ENCODE data around the gene YAP1. TPM values are rescaled to one million over a fixed set of nuclear protein-coding genes. Genes with fewer than 3 reads are reported as not detected.

The YAP1 gene
- total RNA-seq, 2 experiments from 2014 or later: not detected

- intact Hi-C loops (cut with micrococcal nuclease; ENCODE audit: unreplicated experiment): no loop called here
These were observed 13.1 kb upstream of the YAP1 start for GRCh38 chr11:102097186-102097585.

GRCh38 chr11:102099755-102100154 lies 10.5 kb upstream of the YAP1 start:
- Histone ChIP-seq H3K4me3 (ENCODE audit: low read depth, low read length, poor library complexity, severe bottlenecking) (no peak overlapping the region), H3K9me3 (ENCODE audit: low read length) (no peaks in the 10 kb centered on the region), H3K4me1 (ENCODE audit: insufficient read depth, low read length, poor library complexity, severe bottlenecking) (no peaks in the 10 kb centered on the region), H3K4me2 (ENCODE audit: low read length) (no peak overlapping the region), H3K79me2 (ENCODE audit: insufficient read depth, low read depth, low read length) (no peaks in the 10 kb centered on the region), H3K27ac (ENCODE audit: low read depth, low read length, poor library complexity, severe bottlenecking) (no peak overlapping the region), H4K20me1 (ENCODE audit: insufficient read depth, low read length) (no peaks in the 10 kb centered on the region), H2AFZ (ENCODE audit: low read length) (no peak overlapping the region), H3K36me3 (ENCODE audit: insufficient read depth, low read length) (no peaks in the 10 kb centered on the region), H3K9me2 (ENCODE audit: insufficient read depth, low read length) (no peaks in the 10 kb centered on the region)
- TF ChIP-seq EZH2phosphoT487 (IDR thresholded peaks at IDR 0.05; ENCODE audit: borderline replicate concordance, low read depth, low read length): no peak
- TF ChIP-seq, protein P1, sequence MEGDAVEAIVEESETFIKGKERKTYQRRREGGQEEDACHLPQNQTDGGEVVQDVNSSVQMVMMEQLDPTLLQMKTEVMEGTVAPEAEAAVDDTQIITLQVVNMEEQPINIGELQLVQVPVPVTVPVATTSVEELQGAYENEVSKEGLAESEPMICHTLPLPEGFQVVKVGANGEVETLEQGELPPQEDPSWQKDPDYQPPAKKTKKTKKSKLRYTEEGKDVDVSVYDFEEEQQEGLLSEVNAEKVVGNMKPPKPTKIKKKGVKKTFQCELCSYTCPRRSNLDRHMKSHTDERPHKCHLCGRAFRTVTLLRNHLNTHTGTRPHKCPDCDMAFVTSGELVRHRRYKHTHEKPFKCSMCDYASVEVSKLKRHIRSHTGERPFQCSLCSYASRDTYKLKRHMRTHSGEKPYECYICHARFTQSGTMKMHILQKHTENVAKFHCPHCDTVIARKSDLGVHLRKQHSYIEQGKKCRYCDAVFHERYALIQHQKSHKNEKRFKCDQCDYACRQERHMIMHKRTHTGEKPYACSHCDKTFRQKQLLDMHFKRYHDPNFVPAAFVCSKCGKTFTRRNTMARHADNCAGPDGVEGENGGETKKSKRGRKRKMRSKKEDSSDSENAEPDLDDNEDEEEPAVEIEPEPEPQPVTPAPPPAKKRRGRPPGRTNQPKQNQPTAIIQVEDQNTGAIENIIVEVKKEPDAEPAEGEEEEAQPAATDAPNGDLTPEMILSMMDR (conservative IDR thresholded peaks at IDR 0.05; ENCODE audit: low read length): no peak
- CTCF ChIA-PET (ENCODE audit: unreplicated experiment): no interaction called here
- BruUV-seq (replicated peaks): no TSS peak
- POLR2A ChIA-PET: interaction anchor here (0.7 kb wide), 1 partner anchor 20 kb away, joined by 3 read pairs; no protein-coding TSS in a partner anchor
- intact Hi-C loops (cut with micrococcal nuclease; ENCODE audit: unreplicated experiment): no loop called here
- DNase-seq (ENCODE audit: low spot score): no peak

More at GRCh38 chr11:102097186-102097585, 13.1 kb upstream of the YAP1 start:
- DNase-seq (ENCODE audit: low spot score): no peak
- no TSS peak for BruUV-seq (replicated peaks)
- no peaks in the 10 kb centered on the region for H3K9me3 ChIP-seq (ENCODE audit: low read length)
- TF ChIP-seq, protein P1 (conservative IDR thresholded peaks at IDR 0.05; ENCODE audit: low read length): no peak
- no peak overlapping the region for H2AFZ ChIP-seq (ENCODE audit: low read length)
- CTCF ChIA-PET (ENCODE audit: unreplicated experiment): no interaction called here
- no peaks in the 10 kb centered on the region for H3K79me2 ChIP-seq (ENCODE audit: insufficient read depth, low read depth, low read length)
- H3K36me3 ChIP-seq (ENCODE audit: insufficient read depth, low read length): no peaks in the 10 kb centered on the region
- H4K20me1 ChIP-seq (ENCODE audit: insufficient read depth, low read length): no peaks in the 10 kb centered on the region
- H3K4me1 ChIP-seq (ENCODE audit: insufficient read depth, low read length, poor library complexity, severe bottlenecking): no peaks in the 10 kb centered on the region
- POLR2A ChIA-PET: interaction anchor here (0.7 kb wide), 1 partner anchor 419 kb away, joined by 3 read pairs; no protein-coding TSS in a partner anchor
- H3K27ac ChIP-seq (ENCODE audit: low read depth, low read length, poor library complexity, severe bottlenecking): no peak overlapping the region
- no peaks in the 10 kb centered on the region for H3K9me2 ChIP-seq (ENCODE audit: insufficient read depth, low read length)
- no peak overlapping the region for H3K4me3 ChIP-seq (ENCODE audit: low read depth, low read length, poor library complexity, severe bottlenecking)
- no peak overlapping the region for H3K4me2 ChIP-seq (ENCODE audit: low read length)

GRCh38 chr11:102108734-102109440 lies 1.4 kb upstream of the YAP1 start:
- no peak overlapping the region for H2AFZ ChIP-seq (ENCODE audit: low read length)
- intact Hi-C loops (cut with micrococcal nuclease; ENCODE audit: unreplicated experiment): no loop called here
- POLR2A ChIA-PET: no interaction called here
- no peaks in the 10 kb centered on the region for H3K36me3 ChIP-seq (ENCODE audit: insufficient read depth, low read length)
- H3K27ac ChIP-seq (ENCODE audit: low read depth, low read length, poor library complexity, severe bottlenecking): no peak overlapping the region
- no peaks in the 10 kb centered on the region for H3K4me1 ChIP-seq (ENCODE audit: insufficient read depth, low read length, poor library complexity, severe bottlenecking)
- no peak for DNase-seq (ENCODE audit: low spot score)
- H3K79me2 ChIP-seq (ENCODE audit: insufficient read depth, low read depth, low read length): no peaks in the 10 kb centered on the region
- BruUV-seq (replicated peaks): no TSS peak
- no peaks in the 10 kb centered on the region for H4K20me1 ChIP-seq (ENCODE audit: insufficient read depth, low read length)
- H3K4me2 ChIP-seq (ENCODE audit: low read length): no peak overlapping the region
- no peaks in the 10 kb centered on the region for H3K9me3 ChIP-seq (ENCODE audit: low read length)
- H3K9me2 ChIP-seq (ENCODE audit: insufficient read depth, low read length): no peaks in the 10 kb centered on the region
- TF ChIP-seq, protein P1 (conservative IDR thresholded peaks at IDR 0.05; ENCODE audit: low read length): no peak
- TF ChIP-seq EZH2phosphoT487 (IDR thresholded peaks at IDR 0.05; ENCODE audit: borderline replicate concordance, low read depth, low read length): no peak
- no peak overlapping the region for H3K4me3 ChIP-seq (ENCODE audit: low read depth, low read length, poor library complexity, severe bottlenecking)
- CTCF ChIA-PET (ENCODE audit: unreplicated experiment): no interaction called here

Data from OCI-LY7 (cell line).